ENCODE results near the gene ACTR1B. TPM values are rescaled to one million over a fixed set of nuclear protein-coding genes. Genes with fewer than 3 reads are reported as not detected.

The ACTR1B gene
- total and polyA plus RNA-seq, 2 donors (not counting 3 experiments of a cell fraction or from before 2014, with no cell fraction given), result 49.8 to 60.9 TPM

GRCh38 chr2:97645695-97646629, 17.9 kb downstream of the ACTR1B start, which contains the start of gene COX5B:
TSS of gene COX5B (plus strand) at chr2:97646062. CDS start at chr2:97646087, 25 bp downstream.
- Histone ChIP-seq H3K9ac (replicated peaks; ENCODE audit: extremely low read depth, insufficient read depth, low read length) (peak within 1 kb of the TSS; percentile 72), H3K36me3 (ENCODE audit: control insufficient read depth in 2 of 2, extremely low read depth in 1 of 2, insufficient read depth in 2 of 2, low read length in 2 of 2) (peaks cover 12 to 14% of the 10 kb centered on the region in 2 experiments), H3K9me3 (replicated peaks; ENCODE audit: control insufficient read depth, insufficient read depth, low read length) (no peaks in the 10 kb centered on the region), H3K4me1 (ENCODE audit: control insufficient read depth, extremely low read depth, insufficient read depth, low read length) (peaks cover 15% of the 10 kb centered on the region), H3K79me2 (ENCODE audit: control insufficient read depth, insufficient read depth, low read length) (peaks cover 9% of the 10 kb centered on the region), H3K27ac (ENCODE audit: insufficient read depth, low read depth, low read length) (peak within 1 kb of the TSS; percentile 69), H2AFZ (ENCODE audit: low read depth, low read length) (peak within 1 kb of the TSS; percentile 97), H4K20me1 (replicated peaks; ENCODE audit: control insufficient read depth, extremely low read depth, insufficient read depth, low read length) (no peaks in the 10 kb centered on the region), H3K27me3 (ENCODE audit: control insufficient read depth in 2 of 2, insufficient read depth in 2 of 2, low read length in 2 of 2) (no peaks in the 10 kb centered on the region), H3K4me3 (replicated peaks in 1 of 3; ENCODE audit: insufficient read depth in 1 of 3, low read depth in 1 of 3, low read length in 3 of 3) (peak within 1 kb of the TSS; percentile 68 to 81 (median 77)), H3K4me2 (ENCODE audit: insufficient read depth, low read length) (peak within 1 kb of the TSS; percentile 86), H3K9me1 (replicated peaks; ENCODE audit: control insufficient read depth, extremely low read depth, insufficient read depth, low read length) (no peaks in the 10 kb centered on the region)
- FAIRE-seq (peak; percentile 90), DNase-seq (ENCODE audit: low read depth, low spot score) (peak; percentile 98)
- ChIA-PET POLR2A (interaction anchor here (0.6 to 2.8 kb wide), 7 partner anchors 15 to 121 kb away, joined by 3 to 38 read pairs (median 4); partner anchors contain the start of gene ACTR1B), CTCF (interaction anchor here (0.8 to 2.4 kb wide), 6 partner anchors 13 to 1583 kb away, joined by 3 to 45 read pairs (median 4); partner anchors contain the start of gene ACTR1B)
- no peak for TF ChIP-seq JUN (IDR thresholded peaks at IDR 0.05; ENCODE audit: borderline replicate concordance, insufficient read depth, insufficient read length, low read depth)
- peak; percentile 88 for TF ChIP-seq POLR2AphosphoS5 (IDR thresholded peaks at IDR 0.05; ENCODE audit: insufficient read depth, low read depth, low read length)
- peak; percentile 91 for TF ChIP-seq POLR2A (IDR thresholded peaks at IDR 0.05; ENCODE audit: low read depth, low read length)
- TF ChIP-seq MAX (IDR thresholded peaks at IDR 0.05; ENCODE audit: insufficient read depth, insufficient read length), result no peak
- TF ChIP-seq FOS (IDR thresholded peaks at IDR 0.05; ENCODE audit: borderline replicate concordance, insufficient read depth, low read length), result no peak
- no peak for TF ChIP-seq CTCF (IDR thresholded peaks at IDR 0.05; ENCODE audit: extremely low read depth in 1 of 2, insufficient read depth in 1 of 2, low read depth in 1 of 2, low read length in 2 of 2)
- no peak for TF ChIP-seq MYC (IDR thresholded peaks at IDR 0.05; ENCODE audit: low read depth, low read length)
- TF ChIP-seq GATA2 (IDR thresholded peaks at IDR 0.05; ENCODE audit: insufficient read depth, insufficient read length, low read depth, low read length), result no peak
- TF ChIP-seq EZH2 (IDR thresholded peaks at IDR 0.05; ENCODE audit: borderline replicate concordance, low read depth, low read length, severe bottlenecking), result no peak
- dilution Hi-C loops (cut with MboI; ENCODE audit: extremely low pct_ligation_motif_present, low sequenced_read_pairs) (no loop called here), intact Hi-C loops (cut with micrococcal nuclease) (loop anchor here (1.0 to 10.0 kb wide), 2 partner anchors 18 to 49 kb away; partner anchors contain the start of gene ACTR1B)
- TSS peak; percentile 35 for BruUV-seq (replicated peaks)
